Posterior cingulate gyrus (tissue), 11 donors: ENCODE results near the gene SLC22A2.

ENCODE experiments used
- DNase-seq, 10 donors: peaks; one replicate each; pipeline versions ENCODE4 v3.0.0 to v3.0.0-alpha.2; 2020 to 2021; ENCODE audit warnings: mixed read lengths in 3 of 10
- intact Hi-C: fragments of 100-400 bp; cut with DNase I; formaldehyde crosslinking; loops from one replicate; pipeline ENCODE4 v1.15.1; 2023

The SLC22A2 gene

DNA sequence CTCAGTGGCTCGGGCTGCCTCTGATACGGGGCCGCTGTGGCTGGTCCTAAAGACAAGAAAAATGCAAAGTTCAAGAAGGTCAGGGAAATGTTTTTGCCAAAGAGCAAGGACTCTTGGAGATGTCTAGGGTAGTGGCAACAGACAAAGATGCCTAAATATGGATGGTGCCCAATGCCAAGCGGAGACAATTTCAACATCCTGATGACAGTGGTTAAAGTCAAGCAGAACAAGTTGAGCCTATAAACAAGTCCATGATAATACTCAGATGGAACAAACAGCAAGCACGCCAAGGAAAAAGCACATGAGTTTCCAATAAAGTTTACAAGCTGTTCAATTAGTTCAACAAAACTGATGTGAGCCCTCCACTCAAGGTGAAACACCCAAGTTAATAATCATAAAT, 85.9 kb downstream of the SLC22A2 start:
- intact Hi-C loops, result no loop called here
- DNase-seq, result no peak

DNA sequence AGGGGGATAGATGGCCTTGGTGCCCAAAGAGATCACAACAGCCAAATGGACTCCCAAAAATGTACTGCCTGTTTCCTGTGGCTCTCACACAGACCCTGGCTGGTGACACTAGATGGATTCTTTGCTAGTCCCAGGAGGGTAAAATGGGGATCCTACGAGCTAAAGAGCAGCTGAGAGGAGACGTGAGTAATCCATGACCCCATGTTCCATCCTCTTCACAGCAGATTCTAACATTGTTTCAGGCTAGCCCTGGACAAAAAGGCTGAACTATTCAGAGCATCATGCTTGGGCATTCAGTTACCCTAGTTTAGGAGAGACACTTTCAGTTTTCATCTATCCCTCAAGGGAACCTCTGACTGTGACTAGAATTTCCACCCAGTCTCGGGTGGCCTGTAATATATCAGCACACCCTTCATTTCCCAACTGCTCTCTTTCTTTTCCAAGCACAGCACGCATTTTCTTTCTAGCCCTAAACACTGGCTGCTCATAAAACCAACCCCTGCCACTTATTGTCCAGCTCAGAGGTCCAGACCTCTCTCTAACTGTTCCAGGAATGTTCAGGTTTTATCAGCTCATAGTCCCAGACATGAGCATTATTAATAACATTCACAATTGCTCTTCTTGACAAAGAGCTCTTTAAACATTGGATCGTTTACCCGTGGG, 88.5 kb downstream of the SLC22A2 start:
- intact Hi-C loops, result no loop called here
- no peak for DNase-seq

DNA sequence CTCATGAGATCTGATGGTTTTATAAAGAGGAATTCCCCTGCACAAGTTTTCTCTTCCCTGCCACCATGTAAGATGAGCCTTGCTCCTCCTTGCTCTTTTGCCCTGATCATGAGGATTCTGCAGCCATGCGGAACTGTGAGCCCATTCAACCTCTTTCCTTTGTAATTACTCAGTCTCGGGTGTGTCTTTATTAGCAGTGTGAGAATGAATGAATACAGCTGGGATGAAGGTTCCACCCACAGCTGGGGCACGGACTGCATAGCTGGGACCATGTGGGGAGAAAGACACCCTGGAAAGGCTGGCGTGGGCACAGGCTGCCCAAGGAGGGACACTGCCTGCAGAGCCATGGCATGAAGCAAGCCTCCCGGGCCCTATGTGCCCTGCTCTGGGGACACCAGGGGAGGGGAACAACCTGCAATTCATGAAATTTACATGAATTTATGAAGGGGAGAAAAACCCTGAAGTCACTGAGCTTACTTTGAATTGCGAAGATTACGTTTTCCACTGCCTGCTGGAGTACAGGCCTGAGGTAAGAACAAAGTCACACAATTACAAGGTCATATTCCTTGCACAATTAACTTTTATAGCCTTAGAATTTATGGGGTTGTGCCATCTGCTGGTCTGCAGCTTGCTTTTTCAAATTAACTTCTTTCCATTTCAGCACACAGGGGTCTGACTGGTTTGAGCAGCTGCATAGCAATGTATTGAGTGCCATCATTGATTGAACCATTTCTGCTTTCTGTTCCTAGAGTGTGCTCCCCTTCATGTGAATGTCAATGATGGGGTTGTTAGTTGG, 90.8 kb downstream of the SLC22A2 start:
- no peak for DNase-seq
- intact Hi-C loops, result no loop called here
